NT2/D1 (cell line): ENCODE results near the gene COA3.

Experiments
- DNase-seq: peaks from one replicate; pipeline ENCODE4 v3.0.0-alpha.2; 2011; ENCODE audit warnings: low read depth, low spot score
- H3K27me3 ChIP-seq: 2 replicates; pipeline ENCODE4 v1.6.0; 2011; ENCODE audit warnings: mild to moderate bottlenecking; ENCODE audit not compliant: insufficient read length, insufficient read depth
- H3K36me3 ChIP-seq: 2 replicates; pipeline ENCODE4 v1.6.1; 2011; ENCODE audit warnings: mild to moderate bottlenecking, low read length, mixed read lengths; ENCODE audit not compliant: insufficient read depth, insufficient read length
- H3K4me1 ChIP-seq: 2 replicates; pipeline ENCODE4 v1.5.1; 2011; ENCODE audit not compliant: insufficient read depth, insufficient read length
- H3K4me3 ChIP-seq: 2 replicates; pipeline ENCODE4 v1.5.1; 2011; ENCODE audit warnings: low read depth; ENCODE audit not compliant: insufficient read length
- H3K9ac ChIP-seq: 2 replicates; pipeline ENCODE4 v1.6.0; 2011; ENCODE audit warnings: low read depth; ENCODE audit not compliant: insufficient read length
- H3K9me3 ChIP-seq: 2 replicates; pipeline ENCODE4 v1.5.1; 2011; ENCODE audit warnings: mild to moderate bottlenecking, low read length; ENCODE audit not compliant: insufficient read depth
- SUZ12 ChIP-seq: IDR thresholded peaks from 2 replicates; pipeline ENCODE4 v1.6.1; 2011; ENCODE audit not compliant: insufficient read length, insufficient read depth; ENCODE audit errors: extremely low read depth
- YY1 ChIP-seq: IDR thresholded peaks from 2 replicates; pipeline ENCODE4 v1.6.1; 2011; ENCODE audit not compliant: insufficient read length, insufficient read depth
- ZNF274 ChIP-seq: IDR thresholded peaks from 2 replicates; pipeline ENCODE4 v1.6.1; 2011; ENCODE audit warnings: mild to moderate bottlenecking, low read depth, low read length

The COA3 gene

DNA sequence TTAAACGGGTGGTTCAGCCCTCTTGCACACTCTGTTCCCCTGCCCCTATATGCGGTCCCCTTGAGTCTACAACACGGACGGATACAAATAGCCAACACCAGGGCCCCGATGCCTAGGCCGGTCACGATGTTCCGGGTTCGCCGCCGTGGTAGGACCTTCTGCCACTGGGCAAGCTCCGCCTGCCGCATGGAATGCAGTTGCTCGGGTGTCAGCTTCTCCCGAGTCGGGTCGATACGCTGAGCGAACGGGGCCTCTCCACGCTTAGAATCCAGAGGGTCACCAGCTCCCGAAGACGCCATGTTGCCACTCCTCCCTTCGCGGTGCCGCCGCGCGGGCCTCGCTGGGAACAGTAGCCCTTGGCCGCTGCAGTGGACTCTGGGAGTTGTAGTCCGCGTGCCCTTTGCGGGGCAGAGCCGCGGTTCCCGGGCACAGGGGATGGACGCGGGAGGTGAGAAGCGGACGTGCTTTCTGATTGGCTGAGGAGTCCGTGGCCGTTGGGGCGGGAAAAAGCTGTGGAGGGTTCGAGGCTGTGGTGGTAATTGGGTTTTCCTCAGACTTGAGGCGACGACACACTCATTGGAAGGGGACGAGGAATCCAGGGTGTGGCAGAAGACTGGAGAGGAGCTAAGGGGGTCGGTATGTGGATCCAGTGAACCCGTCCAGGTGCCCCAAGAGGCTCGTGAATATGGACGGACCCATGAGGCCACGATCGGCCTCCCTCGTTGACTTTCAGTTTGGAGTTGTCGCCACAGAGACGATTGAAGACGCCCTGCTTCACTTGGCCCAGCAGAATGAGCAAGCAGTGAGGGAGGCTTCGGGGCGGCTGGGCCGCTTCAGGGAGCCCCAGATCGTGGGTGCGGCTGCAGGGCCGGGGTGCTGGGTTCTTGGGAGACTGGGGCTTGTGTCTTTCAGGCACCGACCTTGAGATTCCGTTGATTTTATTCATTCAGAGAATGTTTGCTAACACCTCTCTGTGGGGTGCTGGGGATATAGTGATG, at the start of gene COA3, which contains the start of gene CNTD1:
COA3 (minus strand) TSS at position 322 of the 998 bp plus-strand sequence; CDS start at position 299, 23 bp downstream.
CNTD1 (plus strand) TSS at position 479 of the 998 bp plus-strand sequence; CDS start at position 686, 207 bp downstream.
- H3K9ac ChIP-seq = peak within 1 kb of the TSS; percentile 92
- peak; percentile 81 for DNase-seq
- peak within 1 kb of the TSS; percentile 94 for H3K4me3 ChIP-seq
- H3K36me3 ChIP-seq = peaks cover 33% of the 10 kb centered on the region
- TF ChIP-seq SUZ12 (no peak), YY1 (peak; percentile 83)
- H3K4me1 ChIP-seq = peaks cover 2% of the 10 kb centered on the region
- peaks cover 8% of the 10 kb centered on the region; the same call in 1 of the 2 replicates for H3K9me3 ChIP-seq
- no peaks in the 10 kb centered on the region for H3K27me3 ChIP-seq

DNA sequence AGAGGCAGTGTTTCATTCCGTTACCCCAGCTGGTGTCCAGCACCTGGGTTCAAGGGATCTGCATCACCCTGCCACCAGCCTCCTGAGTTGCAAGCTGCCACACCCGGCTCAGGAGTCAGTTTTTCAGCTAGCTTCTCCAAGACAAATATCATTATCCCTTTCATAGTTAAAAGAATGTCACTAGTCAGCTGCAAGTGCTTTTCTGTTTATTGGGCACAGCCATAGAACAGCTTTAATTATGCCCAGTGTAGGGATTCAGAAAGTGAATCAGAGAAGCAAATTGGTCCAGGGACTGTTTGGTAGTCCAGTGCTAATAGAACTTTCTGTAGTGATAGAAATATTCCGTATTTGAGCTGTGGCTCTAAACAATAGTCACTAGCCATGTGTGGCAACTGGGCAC, 49.6 kb upstream of the COA3 start:
- Histone ChIP-seq H3K4me3 (no peak overlapping the region), H3K27me3 (no peaks in the 10 kb centered on the region), H3K9ac (no peak overlapping the region), H3K4me1 (no peaks in the 10 kb centered on the region), H3K36me3 (peaks cover 33% of the 10 kb centered on the region), H3K9me3 (no peaks in the 10 kb centered on the region)
- TF ChIP-seq SUZ12 (no peak), YY1 (no peak), ZNF274 (no peak)
- no peak for DNase-seq

GRCh38 chr17:42846594-42847280, 48.2 kb upstream of the COA3 start:
- Histone ChIP-seq H3K9me3 (no peaks in the 10 kb centered on the region), H3K27me3 (no peaks in the 10 kb centered on the region), H3K36me3 (peaks cover 47% of the 10 kb centered on the region), H3K9ac (no peak overlapping the region), H3K4me3 (no peak overlapping the region), H3K4me1 (no peaks in the 10 kb centered on the region)
- TF ChIP-seq YY1 = no peak
- no peak for TF ChIP-seq SUZ12
- no peak for TF ChIP-seq ZNF274
- no peak for DNase-seq

DNA sequence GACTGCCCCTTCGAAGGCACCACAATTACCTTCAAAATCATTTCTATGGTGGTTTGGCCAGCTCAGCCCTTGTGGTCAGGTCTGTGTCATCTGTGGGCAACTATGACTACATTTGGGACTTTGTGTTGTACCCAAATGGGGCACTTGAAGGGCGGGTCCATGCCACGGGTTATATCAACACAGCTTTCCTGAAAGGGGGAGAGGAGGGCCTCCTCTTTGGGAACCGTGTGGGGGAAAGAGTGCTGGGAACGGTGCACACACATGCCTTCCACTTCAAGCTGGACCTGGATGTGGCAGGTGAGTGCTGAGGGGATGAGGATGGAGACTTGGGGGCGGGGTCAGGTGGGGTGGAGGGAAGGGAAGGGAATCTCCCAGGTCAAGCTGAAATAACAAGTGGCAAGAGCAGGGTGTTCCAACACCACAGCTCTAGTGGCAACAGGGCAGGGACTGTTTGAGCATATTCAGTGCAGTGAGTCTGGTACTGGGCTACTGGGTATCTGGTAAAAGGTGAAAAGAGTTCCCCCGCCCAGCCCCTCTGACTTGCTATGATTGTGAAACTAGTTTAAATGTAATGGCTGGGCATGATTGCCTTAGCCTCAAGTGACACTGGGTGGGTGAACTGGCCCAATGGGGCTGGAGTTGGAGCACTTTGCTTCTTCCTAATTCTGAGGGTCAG, 47.6 kb upstream of the COA3 start:
- DNase-seq = no peak
- Histone ChIP-seq H3K4me3 (no peak overlapping the region), H3K36me3 (peaks cover 53% of the 10 kb centered on the region), H3K27me3 (no peaks in the 10 kb centered on the region), H3K4me1 (no peaks in the 10 kb centered on the region), H3K9ac (no peak overlapping the region), H3K9me3 (no peaks in the 10 kb centered on the region)
- TF ChIP-seq YY1 (no peak), ZNF274 (no peak), SUZ12 (no peak)

- Histone ChIP-seq H3K4me3 (no peak overlapping the region), H3K9me3 (no peaks in the 10 kb centered on the region), H3K27me3 (no peaks in the 10 kb centered on the region), H3K9ac (no peak overlapping the region), H3K36me3 (peaks cover 56% of the 10 kb centered on the region), H3K4me1 (no peaks in the 10 kb centered on the region)
- DNase-seq = no peak
- TF ChIP-seq SUZ12 (no peak), YY1 (no peak), ZNF274 (no peak)
Observed at GRCh38 chr17:42845556-42845917, 47.0 kb upstream of the COA3 start.

DNA sequence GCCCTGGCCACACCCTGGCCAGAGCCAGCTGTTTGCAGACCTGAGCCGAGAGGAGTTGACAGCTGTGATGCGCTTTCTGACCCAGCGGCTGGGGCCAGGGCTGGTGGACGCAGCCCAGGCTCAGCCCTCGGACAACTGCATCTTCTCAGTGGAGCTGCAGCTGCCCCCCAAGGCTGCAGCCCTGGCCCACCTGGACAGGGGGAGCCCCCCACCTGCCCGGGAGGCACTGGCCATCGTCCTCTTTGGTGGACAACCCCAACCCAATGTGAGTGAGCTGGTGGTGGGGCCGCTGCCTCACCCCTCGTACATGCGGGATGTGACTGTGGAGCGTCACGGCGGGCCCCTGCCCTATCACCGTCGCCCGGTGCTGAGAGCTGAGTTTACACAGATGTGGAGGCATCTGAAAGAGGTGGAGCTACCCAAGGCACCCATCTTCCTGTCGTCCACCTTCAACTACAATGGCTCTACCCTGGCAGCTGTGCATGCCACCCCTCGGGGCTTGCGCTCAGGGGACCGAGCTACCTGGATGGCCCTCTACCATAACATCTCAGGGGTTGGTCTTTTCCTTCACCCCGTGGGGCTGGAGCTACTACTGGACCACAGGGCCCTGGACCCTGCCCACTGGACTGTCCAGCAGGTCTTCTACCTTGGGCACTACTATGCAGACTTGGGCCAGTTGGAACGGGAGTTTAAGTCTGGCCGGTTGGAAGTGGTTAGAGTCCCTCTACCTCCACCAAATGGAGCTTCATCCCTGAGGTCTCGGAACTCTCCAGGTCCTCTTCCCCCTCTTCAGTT, 46.5 kb upstream of the COA3 start:
- no peaks in the 10 kb centered on the region for H3K27me3 ChIP-seq
- H3K36me3 ChIP-seq = peaks cover 60% of the 10 kb centered on the region
- no peak overlapping the region for H3K4me3 ChIP-seq
- no peak for DNase-seq
- TF ChIP-seq YY1 (no peak), SUZ12 (no peak), ZNF274 (no peak)
- no peak overlapping the region for H3K9ac ChIP-seq
- no peaks in the 10 kb centered on the region for H3K9me3 ChIP-seq
- no peaks in the 10 kb centered on the region for H3K4me1 ChIP-seq
